ENCODE measurements around the gene FANCE. TPM values are rescaled to one million over a fixed set of nuclear protein-coding genes. Genes with fewer than 3 reads are reported as not detected.

FANCE gene
- total RNA-seq, 1 experiment from 2014 or later: 10.9 TPM

DNA sequence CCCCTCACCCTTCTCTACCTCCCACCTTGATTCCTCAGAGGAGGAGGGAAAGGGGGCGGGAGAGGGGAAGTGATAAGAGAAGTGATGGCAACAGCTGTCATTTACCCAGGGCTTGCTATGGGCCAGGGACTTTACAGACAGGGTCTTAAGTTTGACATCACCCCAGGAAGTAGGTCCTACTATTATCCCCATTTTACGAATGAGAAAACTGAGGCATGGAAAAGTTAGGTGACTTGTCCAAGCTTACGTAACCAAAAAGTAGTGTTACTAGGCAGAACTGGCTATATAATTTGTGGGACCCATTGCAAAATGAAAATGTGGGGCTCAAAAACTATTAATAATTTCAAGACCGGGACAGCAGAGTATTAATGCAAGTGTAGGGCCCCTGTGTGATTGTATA lies 10.5 kb upstream of the FANCE start:
- no peaks in the 10 kb centered on the region for H3K36me3 ChIP-seq
- H3K4me1 ChIP-seq: no peaks in the 10 kb centered on the region; the same call in 1 of the 2 replicates
- no peak overlapping the region for H3K4me3 ChIP-seq
- peak; percentile 23 to 40 for DNase-seq
- no peaks in the 10 kb centered on the region for H3K27me3 ChIP-seq
- H3K27ac ChIP-seq: no peak overlapping the region
- H3K9me3 ChIP-seq (replicated peaks): no peaks in the 10 kb centered on the region

- Histone ChIP-seq H3K36me3 (no peaks in the 10 kb centered on the region), H3K4me3 (no peak overlapping the region), H3K4me1 (no peaks in the 10 kb centered on the region; the same call in 1 of the 2 replicates), H3K9me3 (replicated peaks) (no peaks in the 10 kb centered on the region), H3K27ac (no peak overlapping the region), H3K27me3 (no peaks in the 10 kb centered on the region)
- no peak for DNase-seq
Measured at GRCh38 chr6:35442693-35443092, 9.4 kb upstream of the FANCE start.

GRCh38 chr6:35443341-35444030 lies 8.7 kb upstream of the FANCE start:
- no peak overlapping the region for H3K4me3 ChIP-seq
- H3K9me3 ChIP-seq (replicated peaks): no peaks in the 10 kb centered on the region
- DNase-seq: no peak
- H3K36me3 ChIP-seq: no peaks in the 10 kb centered on the region
- no peaks in the 10 kb centered on the region for H3K27me3 ChIP-seq
- no peaks in the 10 kb centered on the region; the same call in 1 of the 2 replicates for H3K4me1 ChIP-seq
- H3K27ac ChIP-seq: no peak overlapping the region

DNA sequence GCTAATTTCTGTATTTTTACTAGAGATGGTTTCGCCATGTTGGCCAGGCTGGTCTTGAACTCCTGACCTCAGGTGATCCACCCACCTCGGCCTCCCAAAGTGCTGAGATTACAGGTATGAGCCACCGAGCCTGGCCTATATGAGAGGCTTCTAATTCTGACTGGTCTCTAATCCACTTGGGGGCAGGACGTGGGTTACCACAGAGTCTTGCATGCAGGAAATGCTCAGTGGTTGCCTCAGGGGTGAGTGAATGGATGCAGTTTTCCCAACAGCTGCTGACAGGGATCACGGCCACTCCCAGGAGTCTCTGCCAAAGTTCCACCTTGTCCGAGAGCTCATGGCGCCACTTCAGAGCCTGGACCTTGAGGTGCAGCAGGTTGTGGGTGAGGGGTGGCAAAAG lies 6.4 kb upstream of the FANCE start:
- Histone ChIP-seq H3K27ac (no peak overlapping the region), H3K27me3 (0 out of 2 replicates have a peak, but pooled peaks cover 3% of the 10 kb centered on the region), H3K4me1 (no peaks in the 10 kb centered on the region; the same call in 1 of the 2 replicates), H3K9me3 (replicated peaks) (no peaks in the 10 kb centered on the region), H3K4me3 (no peak overlapping the region), H3K36me3 (no peaks in the 10 kb centered on the region)
- peak; percentile 74 to 79 for DNase-seq

GRCh38 chr6:35448191-35448590 lies 3.9 kb upstream of the FANCE start:
- no peaks in the 10 kb centered on the region for H3K9me3 ChIP-seq (replicated peaks)
- DNase-seq: peak; percentile 69 to 78
- H3K27ac ChIP-seq: no peak overlapping the region
- H3K4me3 ChIP-seq: no peak overlapping the region
- no peaks in the 10 kb centered on the region for H3K36me3 ChIP-seq
- peaks cover 7% of the 10 kb centered on the region for H3K4me1 ChIP-seq
- H3K27me3 ChIP-seq: 0 out of 2 replicates have a peak, but pooled peaks cover 3% of the 10 kb centered on the region

- Histone ChIP-seq H3K4me1 (peaks cover 11% of the 10 kb centered on the region), H3K4me3 (no peak overlapping the region), H3K27ac (no peak overlapping the region), H3K27me3 (0 out of 2 replicates have a peak, but pooled peaks cover 3% of the 10 kb centered on the region), H3K36me3 (no peaks in the 10 kb centered on the region), H3K9me3 (replicated peaks) (no peaks in the 10 kb centered on the region)
- DNase-seq: peak; percentile 25 to 80
Measured at GRCh38 chr6:35449287-35449881, 2.8 kb upstream of the FANCE start.

DNA sequence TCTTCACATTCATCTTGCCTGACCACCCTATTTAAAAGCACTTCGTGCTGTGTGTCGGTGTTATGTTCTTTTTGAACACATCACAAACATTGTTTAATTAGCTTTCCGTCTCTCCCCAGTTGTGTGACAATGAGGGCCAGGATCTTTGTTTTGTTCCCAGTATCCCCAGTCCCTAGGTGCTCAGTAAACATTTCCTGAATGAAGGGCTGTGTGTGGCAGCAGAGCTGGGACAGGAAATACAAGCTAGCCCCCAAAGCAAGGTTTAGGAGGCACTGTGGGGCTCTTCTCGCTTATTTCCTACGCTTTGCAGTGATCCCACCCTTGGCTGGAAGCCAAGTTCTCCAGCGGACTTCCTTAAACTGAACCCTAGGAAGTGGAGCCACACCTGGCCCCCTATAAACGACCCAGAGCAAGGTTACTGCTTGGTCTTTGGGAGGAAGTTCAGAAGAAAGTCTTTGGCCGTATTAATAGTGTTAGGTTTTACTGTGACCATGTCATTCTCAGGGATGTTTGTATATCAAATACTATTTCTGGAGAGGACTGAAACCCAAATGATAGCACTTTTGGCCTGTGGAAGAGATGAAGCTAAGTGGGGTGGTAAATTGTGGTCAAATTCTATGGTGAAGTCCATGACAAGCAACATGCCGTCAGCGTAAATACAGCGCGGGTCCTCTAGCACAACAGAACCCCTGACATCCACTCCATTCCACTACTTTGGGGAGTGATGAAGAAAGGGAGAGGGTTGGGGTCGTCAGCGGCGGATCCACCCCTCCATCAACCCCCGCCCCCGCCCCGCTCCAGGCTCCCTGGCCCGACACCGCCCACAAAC lies 570 bp upstream of the FANCE start:
- Histone ChIP-seq H3K9me3 (replicated peaks) (no peaks in the 10 kb centered on the region), H3K36me3 (no peaks in the 10 kb centered on the region), H3K4me1 (peaks cover 15% of the 10 kb centered on the region), H3K4me3 (peak overlapping the region; percentile 84), H3K27ac (no peak overlapping the region), H3K27me3 (0 out of 2 replicates have a peak, but pooled peaks cover 3% of the 10 kb centered on the region)
- peak; percentile 40 to 59 for DNase-seq

DNA sequence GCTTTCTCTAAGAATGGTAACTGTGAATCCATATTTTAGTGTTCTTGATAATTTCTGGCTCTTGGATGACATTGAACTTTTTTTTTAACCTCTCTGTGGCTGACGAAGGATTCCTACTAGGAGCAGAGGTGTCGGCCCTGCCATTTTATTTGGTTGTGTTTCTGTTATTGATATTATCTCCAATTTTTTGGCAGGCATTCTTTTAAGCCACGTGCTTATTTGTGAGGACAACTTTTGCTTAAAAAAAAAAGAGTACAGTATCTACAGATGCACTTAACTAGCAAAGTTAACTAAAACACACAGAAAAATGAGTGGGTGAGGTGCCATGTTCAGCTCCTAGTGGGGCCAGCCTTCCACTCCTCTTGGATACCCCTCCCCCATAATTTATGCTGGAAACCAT lies 1.1 kb downstream of the FANCE start:
- 0 out of 2 replicates have a peak, but pooled peaks cover 3% of the 10 kb centered on the region for H3K27me3 ChIP-seq
- no peaks in the 10 kb centered on the region for H3K9me3 ChIP-seq (replicated peaks)
- no peaks in the 10 kb centered on the region for H3K36me3 ChIP-seq
- H3K27ac ChIP-seq: no peak overlapping the region
- H3K4me3 ChIP-seq: peak overlapping the region; percentile 84
- DNase-seq: no peak
- peaks cover 15% of the 10 kb centered on the region for H3K4me1 ChIP-seq

DNA sequence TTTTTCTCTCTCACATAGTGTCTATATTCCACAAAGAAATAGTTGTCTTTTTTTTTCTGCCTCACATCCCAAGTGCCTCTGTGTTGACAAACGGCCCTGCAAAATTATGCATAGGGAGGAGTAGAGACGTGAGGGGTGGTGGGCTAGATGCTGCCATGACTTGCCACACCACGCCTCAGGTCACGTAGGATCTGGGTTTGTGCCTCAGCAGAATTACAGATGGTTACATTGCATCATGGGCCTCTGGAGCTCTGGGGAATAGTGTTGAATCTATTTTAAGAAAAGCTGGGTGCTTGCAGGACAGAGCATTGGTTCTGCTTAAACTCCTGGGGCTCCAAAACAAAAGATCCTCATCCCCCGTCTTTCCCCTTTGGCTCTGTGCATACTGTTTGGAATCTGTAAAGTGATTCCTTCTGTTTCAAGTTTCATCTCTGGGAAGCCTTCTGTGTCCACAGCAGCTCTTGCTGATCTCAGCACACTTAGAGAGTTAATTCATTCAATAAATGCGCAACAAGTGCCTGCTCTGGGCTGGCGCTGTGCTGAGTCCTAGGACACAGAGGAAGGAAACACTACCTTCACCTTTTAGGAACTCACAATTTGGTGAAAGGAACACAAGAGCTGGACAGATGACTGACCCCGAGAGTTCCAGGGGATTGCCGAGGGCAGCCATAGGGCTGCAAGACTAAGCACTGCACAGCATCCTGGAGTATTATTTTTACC lies 2.4 kb downstream of the FANCE start:
- Histone ChIP-seq H3K36me3 (no peaks in the 10 kb centered on the region; the same call in 1 of the 2 replicates), H3K27ac (no peak overlapping the region), H3K27me3 (0 out of 2 replicates have a peak, but pooled peaks cover 2% of the 10 kb centered on the region), H3K4me1 (peaks cover 15% of the 10 kb centered on the region), H3K9me3 (replicated peaks) (no peaks in the 10 kb centered on the region), H3K4me3 (no peak overlapping the region)
- no peak for DNase-seq

- no peak for DNase-seq
- no peaks in the 10 kb centered on the region for H3K9me3 ChIP-seq (replicated peaks)
Measured at GRCh38 chr6:35457907-35458306, 5.8 kb downstream of the FANCE start.

GRCh38 chr6:35461270-35461669 lies 9.1 kb downstream of the FANCE start:
- Histone ChIP-seq H3K4me3 (no peak overlapping the region), H3K36me3 (peaks cover 4% of the 10 kb centered on the region), H3K4me1 (no peaks in the 10 kb centered on the region), H3K9me3 (replicated peaks) (no peaks in the 10 kb centered on the region), H3K27me3 (no peaks in the 10 kb centered on the region), H3K27ac (no peak overlapping the region)
- DNase-seq: no peak

More at GRCh38 chr6:35457907-35458306, 5.8 kb downstream of the FANCE start:
- Histone ChIP-seq H3K27me3 (no peaks in the 10 kb centered on the region), H3K27ac (no peak overlapping the region), H3K4me3 (no peak overlapping the region), H3K4me1 (peaks cover 8% of the 10 kb centered on the region; the same call in 1 of the 2 replicates), H3K36me3 (no peaks in the 10 kb centered on the region; the same call in 1 of the 2 replicates)

DNA sequence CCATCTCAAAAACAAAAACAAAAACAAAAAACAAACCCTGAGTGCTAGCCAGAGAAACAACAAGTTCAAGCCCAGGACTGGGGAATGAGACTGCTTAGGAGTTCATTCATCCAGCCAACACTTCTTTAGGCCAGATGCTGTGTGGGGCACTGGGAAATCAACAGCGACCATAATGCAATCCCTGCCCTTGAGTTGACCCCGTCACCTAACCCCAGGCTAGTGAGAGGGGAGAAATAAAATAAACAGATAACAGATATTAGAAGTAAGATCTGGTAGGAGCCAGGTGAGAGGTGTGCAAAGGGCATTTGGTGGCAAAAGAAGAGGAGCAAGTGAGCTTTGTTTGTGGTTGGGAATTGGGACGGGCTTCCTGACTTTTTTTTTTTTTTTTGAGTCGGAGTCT lies 11.2 kb downstream of the FANCE start:
- peaks cover 5% of the 10 kb centered on the region for H3K36me3 ChIP-seq
- no peak overlapping the region for H3K27ac ChIP-seq
- no peaks in the 10 kb centered on the region for H3K9me3 ChIP-seq (replicated peaks)
- H3K27me3 ChIP-seq: no peaks in the 10 kb centered on the region
- DNase-seq: no peak
- H3K4me1 ChIP-seq: no peaks in the 10 kb centered on the region
- no peak overlapping the region for H3K4me3 ChIP-seq

DNA sequence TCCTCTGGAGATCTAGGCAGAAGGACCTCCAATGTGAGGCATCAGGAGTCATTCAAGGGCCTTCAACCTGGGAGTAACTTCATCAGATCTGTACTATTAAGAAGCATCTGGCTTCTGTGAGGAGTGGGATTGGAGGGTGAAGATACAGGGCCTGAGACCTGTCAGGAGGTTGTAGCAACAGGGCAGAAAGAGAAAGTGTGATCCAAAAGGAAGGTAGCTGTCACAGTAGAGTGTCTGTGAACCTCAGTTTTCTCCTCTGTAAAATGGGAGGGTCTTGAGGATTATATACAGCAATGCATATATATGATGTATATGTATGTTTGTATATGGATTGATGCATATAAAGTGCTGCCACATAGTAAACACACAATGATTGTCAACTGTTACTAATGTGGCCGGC lies 13.5 kb downstream of the FANCE start:
- Histone ChIP-seq H3K36me3 (peaks cover 29% of the 10 kb centered on the region), H3K4me3 (no peak overlapping the region), H3K9me3 (replicated peaks) (no peaks in the 10 kb centered on the region), H3K27me3 (no peaks in the 10 kb centered on the region), H3K27ac (no peak overlapping the region), H3K4me1 (peaks cover 8% of the 10 kb centered on the region)
- no peak for DNase-seq
